GM19099 (cell line): ENCODE data around the gene OPRD1.

Source experiments
- POLR2A ChIP-seq: IDR thresholded peaks from 3 replicates; pipeline ENCODE4 v1.6.1; 2011; ENCODE audit warnings: low read depth; ENCODE audit not compliant: insufficient read length; ENCODE audit errors: extremely low read depth

Gene OPRD1

DNA sequence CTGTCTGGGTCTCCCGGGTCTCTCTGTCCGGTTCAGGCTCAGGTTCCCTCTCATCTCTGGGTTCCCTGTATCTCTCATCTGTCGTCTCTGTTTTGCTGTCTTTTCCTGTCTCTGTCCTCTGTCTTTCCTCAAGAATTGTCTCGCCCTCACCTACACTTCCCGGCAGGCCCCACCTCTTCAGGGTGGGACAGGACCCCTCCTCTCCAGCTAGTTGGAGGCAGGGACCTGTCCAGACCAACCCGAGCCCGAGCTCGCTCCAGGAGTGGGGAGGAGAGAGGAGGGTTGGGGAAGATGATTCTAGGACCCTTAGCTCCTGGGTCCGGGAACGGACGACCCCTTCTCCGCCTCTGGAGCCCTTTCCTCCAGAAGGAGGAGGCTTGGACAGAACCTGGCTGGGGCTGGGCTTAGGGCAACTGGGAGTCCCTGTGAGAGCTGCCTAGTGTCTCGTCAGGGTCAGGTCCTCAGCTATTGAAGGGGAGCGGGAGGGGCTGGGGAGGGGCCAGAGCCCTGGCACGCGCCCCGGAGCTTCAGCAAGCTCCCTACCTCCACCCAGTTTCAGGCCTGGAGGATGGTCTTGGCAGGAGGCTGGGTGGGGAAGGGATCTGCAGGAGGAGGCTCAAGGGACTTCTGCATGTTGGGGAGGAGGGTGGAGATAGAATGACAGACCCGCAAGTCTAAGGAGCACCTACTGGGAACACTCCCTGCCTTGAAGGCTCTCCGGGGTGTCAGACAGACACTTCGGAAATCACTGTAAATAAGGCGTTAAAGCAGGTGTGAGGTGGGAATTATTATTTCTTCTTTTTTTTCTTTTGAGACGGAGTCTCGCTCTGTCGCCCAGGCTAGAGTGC lies 76.1 kb downstream of the OPRD1 start:
- no peak for TF ChIP-seq POLR2A

DNA sequence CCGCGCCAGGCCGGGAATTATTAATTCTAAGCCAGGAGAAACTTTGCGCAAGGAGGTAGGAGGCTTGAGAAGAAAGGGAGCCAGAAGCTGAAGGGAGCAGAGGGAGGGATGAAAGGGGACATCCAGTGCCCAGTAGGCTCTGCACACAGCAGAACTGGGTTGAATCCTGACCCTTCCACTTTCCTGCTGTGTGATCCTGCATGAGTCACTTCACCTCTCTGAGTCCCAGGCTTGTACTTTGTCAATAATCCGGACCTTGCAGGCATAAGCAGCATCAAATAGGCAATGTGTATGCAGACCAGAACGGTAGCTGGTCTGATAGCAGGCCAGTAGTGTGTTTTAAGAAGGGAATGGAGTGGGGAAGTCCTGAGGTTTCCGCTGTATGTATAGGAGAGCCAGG lies 76.9 kb downstream of the OPRD1 start:
- no peak for TF ChIP-seq POLR2A

DNA sequence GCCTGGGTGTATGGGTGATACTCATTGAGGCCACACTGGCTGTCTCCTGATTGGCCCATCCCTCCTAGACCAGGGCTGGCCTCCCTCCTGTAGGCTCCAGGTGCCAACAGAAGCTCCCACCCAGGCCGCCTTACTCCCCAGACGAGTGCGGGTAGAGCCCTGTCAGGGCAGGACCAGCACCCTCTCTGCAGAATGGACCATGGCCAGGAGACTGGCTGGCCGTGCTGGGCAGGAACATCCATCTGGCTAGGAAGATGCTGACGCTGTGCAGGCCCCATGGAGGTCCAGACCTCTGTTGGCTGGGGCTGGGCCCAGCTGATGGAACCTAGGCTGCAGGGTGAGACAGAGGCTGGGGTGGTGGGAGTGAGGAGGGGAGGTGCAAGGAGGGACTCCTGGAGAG lies 77.4 kb downstream of the OPRD1 start:
- TF ChIP-seq POLR2A: no peak

DNA sequence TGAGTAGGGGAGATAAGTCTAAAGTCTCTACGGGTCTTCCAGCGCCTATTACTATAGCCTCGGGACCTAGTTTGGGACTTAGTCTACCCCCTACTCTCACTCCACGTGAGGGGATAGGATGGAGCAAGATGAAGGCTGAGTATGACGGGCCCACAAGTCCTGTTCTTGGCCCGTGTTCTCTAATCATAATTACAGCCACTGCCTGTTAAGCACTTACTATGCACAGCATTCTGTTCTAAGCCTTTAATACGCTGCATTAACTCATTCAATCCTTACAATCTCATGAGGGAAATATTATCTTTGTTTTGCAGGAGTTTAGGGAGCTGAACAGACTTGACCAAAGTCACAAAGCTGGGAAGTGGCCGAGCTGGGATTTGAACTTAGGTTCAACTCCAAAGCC lies 78.5 kb downstream of the OPRD1 start:
- no peak for TF ChIP-seq POLR2A

DNA sequence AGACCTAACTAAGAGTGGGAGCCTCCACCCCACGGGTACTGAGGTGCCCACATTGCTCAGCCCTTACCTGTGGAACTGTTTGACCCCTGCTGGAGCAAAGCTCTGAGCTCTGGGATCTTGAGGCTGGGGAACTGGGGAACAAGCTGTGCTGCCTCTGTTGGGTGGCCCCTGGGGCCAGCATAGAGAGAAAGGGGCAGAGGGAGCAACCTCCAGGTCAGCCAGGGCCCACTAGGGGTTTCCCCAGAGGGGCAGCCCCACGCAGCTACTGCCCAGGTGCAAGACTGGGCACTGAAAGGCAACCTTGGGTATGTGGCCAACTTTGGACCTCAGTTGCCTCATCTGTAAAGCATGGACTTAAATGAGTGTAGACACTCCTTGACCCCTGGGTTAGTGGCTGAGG lies 78.9 kb downstream of the OPRD1 start:
- TF ChIP-seq POLR2A: no peak

DNA sequence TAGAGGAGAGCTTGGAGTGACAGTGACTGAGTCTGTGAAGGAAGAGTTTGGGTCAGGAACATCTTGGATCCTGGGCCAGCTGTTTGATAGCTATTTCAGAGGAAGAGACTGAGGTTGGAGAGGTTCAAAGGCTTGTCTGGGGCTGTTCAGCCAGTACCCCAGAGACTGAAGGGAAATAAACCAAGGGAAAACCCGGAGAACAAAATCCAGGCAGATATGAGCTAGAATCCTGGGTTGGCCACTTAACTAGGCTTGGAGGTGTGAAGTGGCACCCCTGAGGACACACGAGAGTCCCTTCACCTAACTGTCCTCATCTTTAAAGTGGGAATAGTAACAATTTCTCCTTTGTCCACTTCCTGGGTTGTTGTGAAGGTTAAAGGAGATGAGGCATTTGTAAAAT lies 79.3 kb downstream of the OPRD1 start:
- no peak for TF ChIP-seq POLR2A

GRCh38 chr1:28893403-28894102 lies 81.6 kb downstream of the OPRD1 start:
- no peak for TF ChIP-seq POLR2A

DNA sequence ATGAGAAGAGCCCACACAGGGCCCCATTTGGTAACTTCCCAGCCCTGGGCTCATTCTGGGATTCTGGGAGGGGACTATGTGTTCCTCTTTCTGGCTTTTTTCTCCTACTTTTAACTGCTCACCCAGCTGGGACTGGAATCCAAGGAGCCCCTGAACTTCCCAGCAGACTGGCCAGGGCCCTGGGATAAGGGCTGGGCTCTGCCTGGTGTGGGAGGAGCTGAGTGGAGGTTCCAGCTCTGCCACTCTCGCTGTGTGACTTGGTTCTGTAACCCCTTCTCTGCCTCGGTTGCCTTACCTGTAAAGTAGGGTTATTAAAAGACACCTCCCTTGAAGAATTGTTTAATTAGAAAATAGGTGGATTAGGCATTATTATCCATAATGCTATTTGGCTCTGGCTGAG lies 82.8 kb downstream of the OPRD1 start:
- no peak for TF ChIP-seq POLR2A

DNA sequence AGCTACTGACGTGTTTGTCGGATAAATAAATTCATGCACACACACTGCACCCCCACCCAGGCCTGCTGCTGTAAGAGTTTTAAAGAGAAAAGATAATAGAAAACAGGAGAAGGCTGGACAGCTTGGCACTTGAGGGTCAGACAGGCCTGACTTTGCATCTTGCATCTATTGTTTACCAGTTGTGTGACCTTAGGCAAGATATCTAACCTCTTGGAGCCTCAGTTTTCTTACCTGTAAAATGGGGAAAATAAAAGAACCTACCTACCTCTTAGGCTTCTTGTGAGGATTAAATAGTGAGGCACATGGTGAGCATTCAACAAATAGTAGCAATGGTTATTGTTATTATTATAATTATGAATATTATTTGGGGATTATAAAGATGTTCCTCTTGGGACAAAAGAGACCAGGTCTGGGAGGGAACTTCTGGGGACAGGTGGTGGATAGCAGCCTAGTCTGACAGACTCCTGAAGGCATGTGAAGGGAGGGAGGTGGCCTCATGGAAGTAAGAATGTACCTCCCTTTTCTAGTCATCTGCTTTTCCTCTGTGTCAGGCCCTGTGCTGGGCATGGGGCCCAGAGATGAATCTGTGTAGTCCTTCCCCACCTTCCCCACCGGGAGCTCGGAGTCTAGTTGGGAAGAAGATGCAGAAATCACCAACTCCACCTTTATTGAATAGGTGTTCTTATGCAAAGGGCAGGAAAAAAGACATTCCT lies 84.1 kb downstream of the OPRD1 start:
- TF ChIP-seq POLR2A: no peak

- no peak for TF ChIP-seq POLR2A
Observed at GRCh38 chr1:28896609-28896986, 84.6 kb downstream of the OPRD1 start.

- no peak for TF ChIP-seq POLR2A
Observed at GRCh38 chr1:28897789-28898188, 85.8 kb downstream of the OPRD1 start.

DNA sequence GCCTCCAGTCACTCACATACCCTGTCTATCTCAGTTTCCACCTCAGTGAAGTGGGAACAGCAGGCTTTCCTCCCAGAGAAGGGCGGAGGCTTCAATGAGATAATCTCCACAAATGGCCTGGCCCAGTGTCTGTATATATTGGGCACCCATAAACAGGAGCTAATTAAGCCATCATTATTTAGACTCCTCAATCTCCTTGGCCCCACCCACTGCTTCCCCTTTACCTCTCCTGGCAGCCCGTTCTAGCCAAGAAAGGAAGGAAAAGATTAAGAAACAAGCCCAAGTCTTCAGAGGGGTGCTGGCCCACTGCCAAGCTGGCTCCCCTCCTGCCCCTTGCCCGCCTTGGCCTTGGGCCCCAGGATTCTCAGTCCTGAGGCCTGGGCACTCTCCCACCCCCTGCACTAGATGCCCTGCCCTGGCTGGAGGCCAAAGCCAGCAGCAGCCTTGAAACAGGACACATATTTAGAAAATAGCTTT lies 86.5 kb downstream of the OPRD1 start:
- no peak for TF ChIP-seq POLR2A

DNA sequence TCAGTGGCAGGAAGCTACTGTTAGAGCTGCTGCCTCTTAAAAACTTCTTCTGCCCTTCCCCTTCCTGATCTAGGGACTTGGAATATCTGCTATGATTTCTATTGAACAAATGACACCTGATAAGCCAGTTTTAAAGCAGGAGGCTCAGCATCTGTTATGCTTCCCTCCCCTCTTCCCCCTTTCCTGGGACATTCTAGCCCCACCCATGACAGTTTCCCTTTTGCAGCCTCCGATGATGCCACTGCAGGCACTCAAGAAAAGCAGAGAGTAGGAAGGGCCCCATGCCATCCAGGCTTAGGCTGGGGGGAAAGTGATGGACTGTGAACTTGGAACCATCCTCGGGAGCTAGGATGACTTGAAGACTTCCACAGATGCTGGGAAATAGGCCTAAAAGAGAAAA lies 87.3 kb downstream of the OPRD1 start:
- TF ChIP-seq POLR2A: no peak

DNA sequence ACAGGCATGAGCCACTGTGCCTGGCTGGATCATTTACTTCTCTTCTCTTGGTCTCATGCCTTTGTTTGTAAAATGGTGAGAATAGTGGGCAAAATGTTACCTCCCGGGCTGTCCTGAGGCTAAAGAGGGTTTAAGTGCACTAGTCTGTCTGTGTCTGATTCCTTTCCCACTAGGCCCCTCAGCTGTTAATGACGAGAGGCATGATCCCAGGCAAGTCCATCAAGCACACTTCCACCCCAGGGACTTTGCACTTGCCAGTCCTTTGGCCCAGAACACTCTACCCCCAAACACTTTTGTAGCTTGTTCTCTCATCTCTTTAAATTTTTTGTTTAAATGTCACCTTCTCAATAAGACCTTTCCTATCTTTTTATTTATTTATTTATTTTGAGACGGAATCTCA lies 88.6 kb downstream of the OPRD1 start:
- no peak for TF ChIP-seq POLR2A

GRCh38 chr1:28902738-28903137 lies 90.8 kb downstream of the OPRD1 start:
- no peak for TF ChIP-seq POLR2A
